OCI-LY7 (cell line): Measurements from ENCODE around the gene FGGY. TPM values are rescaled to one million over a fixed set of nuclear protein-coding genes. Genes with fewer than 3 reads are reported as not detected.

Experiments
- BruUV-seq: library from RNA; stranded (reverse); fragments of 400-500 nt; replicated peaks from 2 replicates; lab custom pipeline; 2021; lab: Mats Ljungman, UMichigan
- CTCF ChIA-PET: fragments of 300-600 bp; sonication (Branson Sonifier 250); formaldehyde crosslinking; loops from one replicate; lab custom pipeline; 2022; ENCODE audit warnings: antibody characterized with exemption; ENCODE audit not compliant: unreplicated experiment; lab: Charles Lee
- POLR2A ChIA-PET: fragments of 300-600 bp; sonication (Branson Sonifier 250); formaldehyde crosslinking; loops from one replicate; lab custom pipeline; 2022; ENCODE audit warnings: antibody characterized with exemption; lab: Charles Lee
- DNase-seq: peaks from one replicate; pipeline ENCODE4 v3.0.0-alpha.2; 2015; ENCODE audit warnings: low spot score
- H2AFZ ChIP-seq: fragments of 200-600 bp; sonication (generic), shearing (Covaris generic); 2 replicates; pipeline ENCODE4 v1.6.1; 2014; ENCODE audit warnings: mild to moderate bottlenecking, antibody characterized with exemption, low read length, moderate library complexity
- H3K27ac ChIP-seq: fragments of 200-600 bp; sonication (generic); 2 replicates; pipeline ENCODE4 v1.5.1; 2014; ENCODE audit warnings: mixed run types, low read depth, mild to moderate bottlenecking, moderate library complexity, low read length, inconsistent platforms; ENCODE audit not compliant: poor library complexity, severe bottlenecking
- H3K36me3 ChIP-seq: fragments of 200-600 bp; sonication (generic); 2 replicates; pipeline ENCODE4 v1.6.1; 2014; ENCODE audit warnings: mild to moderate bottlenecking, antibody characterized with exemption, low read length, moderate library complexity, mixed read lengths; ENCODE audit not compliant: insufficient read depth
- H3K4me1 ChIP-seq: fragments of 200-600 bp; sonication (generic); 2 replicates; pipeline ENCODE4 v1.5.1; 2014; ENCODE audit warnings: mild to moderate bottlenecking, low read length; ENCODE audit not compliant: insufficient read depth, poor library complexity, severe bottlenecking
- H3K4me2 ChIP-seq: fragments of 200-600 bp; sonication (generic); 2 replicates; pipeline ENCODE4 v1.6.1; 2014; ENCODE audit warnings: mild to moderate bottlenecking, low read length
- H3K4me3 ChIP-seq: fragments of 200-600 bp; sonication (generic); 2 replicates; pipeline ENCODE4 v1.5.1; 2014; ENCODE audit warnings: mild to moderate bottlenecking, low read depth, low read length; ENCODE audit not compliant: poor library complexity, severe bottlenecking
- H3K79me2 ChIP-seq: fragments of 200-600 bp; sonication (generic); 2 replicates; pipeline ENCODE4 v1.6.1; 2016; ENCODE audit warnings: low read depth, mild to moderate bottlenecking, low read length, moderate library complexity, mixed read lengths; ENCODE audit not compliant: insufficient read depth
- H3K9me2 ChIP-seq: fragments of 200-600 bp; sonication (generic); 2 replicates; pipeline ENCODE4 v1.6.1; 2016; ENCODE audit warnings: mild to moderate bottlenecking, low read length, mixed read lengths; ENCODE audit not compliant: insufficient read depth
- H3K9me3 ChIP-seq: fragments of 200-600 bp; sonication (generic); 2 replicates; pipeline ENCODE4 v1.6.1; 2014; ENCODE audit warnings: mild to moderate bottlenecking, mixed run types, low read length, mixed read lengths
- H4K20me1 ChIP-seq: fragments of 200-600 bp; sonication (generic); 2 replicates; pipeline ENCODE4 v1.6.1; 2014; ENCODE audit warnings: mild to moderate bottlenecking, antibody characterized with exemption, low read length, moderate library complexity, mixed read lengths; ENCODE audit not compliant: insufficient read depth
- EZH2phosphoT487 ChIP-seq: fragments of 200-600 bp; sonication (generic); IDR thresholded peaks from 2 replicates; pipeline ENCODE4 v1.6.1; 2018; ENCODE audit warnings: low read depth, borderline replicate concordance, mild to moderate bottlenecking, mixed run types, antibody characterized with exemption, low read length, moderate library complexity, mixed read lengths
- intact Hi-C: fragments of 100-400 bp; cut with micrococcal nuclease; formaldehyde crosslinking; loops from one replicate; pipeline ENCODE4 v1.10.0; 2022; ENCODE audit not compliant: unreplicated experiment
- total RNA-seq, 2 experiments: library from RNA; depleted of rRNA in 1 of 2; stranded (reverse); fragments of >200 nt in 1 of 2; shearing (Covaris generic) in 1 of 2; gene quantifications; 2 replicates each; pipeline ENCODE4 v1.2.3, GENCODE V29; 2014 to 2022
- TF ChIP-seq, protein P1 (sequence below): fragments of 200-600 bp; sonication (generic); conservative IDR thresholded peaks from 2 replicates; pipeline ENCODE4 v1.5.1; 2014; ENCODE audit warnings: mild to moderate bottlenecking, antibody characterized with exemption, low read length, moderate library complexity, mixed read lengths

The FGGY gene
- total RNA-seq, 2 experiments from 2014 or later: 0.63 to 4.5 TPM

DNA sequence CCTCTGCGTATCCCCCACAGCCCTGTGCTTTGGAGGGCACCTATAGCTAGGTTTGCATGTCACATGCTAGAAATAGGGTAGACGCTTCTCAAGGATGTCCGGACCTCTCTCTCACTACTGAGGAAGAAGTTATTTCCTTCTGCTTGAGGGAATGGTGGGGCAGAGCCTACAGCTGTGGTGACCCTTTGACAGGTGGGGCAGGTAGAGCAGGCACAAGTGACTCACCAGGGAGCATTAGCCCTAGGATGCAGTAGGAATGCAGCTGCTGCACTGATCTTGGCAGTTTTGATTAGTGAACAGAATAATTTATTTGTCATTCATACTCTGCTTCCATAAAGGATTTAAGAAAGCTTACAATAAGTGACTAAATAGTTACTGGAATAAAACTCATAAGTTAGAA is 388.2 kb downstream of the FGGY start:
- Histone ChIP-seq H3K9me3 (no peaks in the 10 kb centered on the region), H2AFZ (no peak overlapping the region), H3K36me3 (no peaks in the 10 kb centered on the region), H4K20me1 (no peaks in the 10 kb centered on the region), H3K4me2 (no peak overlapping the region), H3K9me2 (no peaks in the 10 kb centered on the region), H3K79me2 (no peaks in the 10 kb centered on the region), H3K4me1 (no peaks in the 10 kb centered on the region), H3K4me3 (no peak overlapping the region), H3K27ac (no peak overlapping the region)
- ChIA-PET CTCF (no interaction called here), POLR2A (interaction anchor here (1.2 kb wide), 1 partner anchor 10 kb away, joined by 3 read pairs; no protein-coding TSS in a partner anchor)
- intact Hi-C loops: no loop called here
- DNase-seq: no peak
- no peak for TF ChIP-seq EZH2phosphoT487
- TF ChIP-seq, protein P1, sequence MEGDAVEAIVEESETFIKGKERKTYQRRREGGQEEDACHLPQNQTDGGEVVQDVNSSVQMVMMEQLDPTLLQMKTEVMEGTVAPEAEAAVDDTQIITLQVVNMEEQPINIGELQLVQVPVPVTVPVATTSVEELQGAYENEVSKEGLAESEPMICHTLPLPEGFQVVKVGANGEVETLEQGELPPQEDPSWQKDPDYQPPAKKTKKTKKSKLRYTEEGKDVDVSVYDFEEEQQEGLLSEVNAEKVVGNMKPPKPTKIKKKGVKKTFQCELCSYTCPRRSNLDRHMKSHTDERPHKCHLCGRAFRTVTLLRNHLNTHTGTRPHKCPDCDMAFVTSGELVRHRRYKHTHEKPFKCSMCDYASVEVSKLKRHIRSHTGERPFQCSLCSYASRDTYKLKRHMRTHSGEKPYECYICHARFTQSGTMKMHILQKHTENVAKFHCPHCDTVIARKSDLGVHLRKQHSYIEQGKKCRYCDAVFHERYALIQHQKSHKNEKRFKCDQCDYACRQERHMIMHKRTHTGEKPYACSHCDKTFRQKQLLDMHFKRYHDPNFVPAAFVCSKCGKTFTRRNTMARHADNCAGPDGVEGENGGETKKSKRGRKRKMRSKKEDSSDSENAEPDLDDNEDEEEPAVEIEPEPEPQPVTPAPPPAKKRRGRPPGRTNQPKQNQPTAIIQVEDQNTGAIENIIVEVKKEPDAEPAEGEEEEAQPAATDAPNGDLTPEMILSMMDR: no peak
- BruUV-seq: no TSS peak

GRCh38 chr1:59685666-59686065 is 388.8 kb downstream of the FGGY start:
- no peaks in the 10 kb centered on the region for H3K79me2 ChIP-seq
- no peaks in the 10 kb centered on the region for H3K4me1 ChIP-seq
- ChIA-PET POLR2A (no interaction called here), CTCF (interaction anchor here (1.1 kb wide), 1 partner anchor 13 kb away, joined by 3 read pairs; no protein-coding TSS in a partner anchor)
- intact Hi-C loops: no loop called here
- H3K9me2 ChIP-seq: no peaks in the 10 kb centered on the region
- no peaks in the 10 kb centered on the region for H3K36me3 ChIP-seq
- no peaks in the 10 kb centered on the region for H3K9me3 ChIP-seq
- no peak for DNase-seq
- no peak overlapping the region for H2AFZ ChIP-seq
- TF ChIP-seq EZH2phosphoT487: no peak
- TF ChIP-seq, protein P1: no peak
- no peak overlapping the region for H3K4me2 ChIP-seq
- no peaks in the 10 kb centered on the region for H4K20me1 ChIP-seq
- no TSS peak for BruUV-seq
- no peak overlapping the region for H3K27ac ChIP-seq
- H3K4me3 ChIP-seq: no peak overlapping the region

GRCh38 chr1:59686170-59686569 is 389.3 kb downstream of the FGGY start:
- H3K4me1 ChIP-seq: no peaks in the 10 kb centered on the region
- H3K9me2 ChIP-seq: no peaks in the 10 kb centered on the region
- ChIA-PET CTCF (interaction anchor here (1.1 kb wide), 1 partner anchor 13 kb away, joined by 3 read pairs; no protein-coding TSS in a partner anchor), POLR2A (no interaction called here)
- no peaks in the 10 kb centered on the region for H3K36me3 ChIP-seq
- H3K27ac ChIP-seq: no peak overlapping the region
- BruUV-seq: no TSS peak
- no peak for TF ChIP-seq EZH2phosphoT487
- TF ChIP-seq, protein P1: no peak
- H3K4me3 ChIP-seq: no peak overlapping the region
- H3K79me2 ChIP-seq: no peaks in the 10 kb centered on the region
- H3K9me3 ChIP-seq: no peaks in the 10 kb centered on the region
- no peak overlapping the region for H3K4me2 ChIP-seq
- DNase-seq: no peak
- intact Hi-C loops: no loop called here
- H2AFZ ChIP-seq: no peak overlapping the region
- H4K20me1 ChIP-seq: no peaks in the 10 kb centered on the region
